Measurements from ENCODE around the gene RAD51B. TPM values are rescaled to one million over a fixed set of nuclear protein-coding genes. Genes with fewer than 3 reads are reported as not detected.
"Not testable (repeated sequence)": the region's sequence is repeated elsewhere in the genome, so short reads cannot be mapped to it uniquely, and the experiment has no call there.

Gene RAD51B
- polyA plus RNA-seq, 1 donor (not counting 4 experiments of a cell fraction or from before 2014, with no cell fraction given), result 13.3 TPM

DNA sequence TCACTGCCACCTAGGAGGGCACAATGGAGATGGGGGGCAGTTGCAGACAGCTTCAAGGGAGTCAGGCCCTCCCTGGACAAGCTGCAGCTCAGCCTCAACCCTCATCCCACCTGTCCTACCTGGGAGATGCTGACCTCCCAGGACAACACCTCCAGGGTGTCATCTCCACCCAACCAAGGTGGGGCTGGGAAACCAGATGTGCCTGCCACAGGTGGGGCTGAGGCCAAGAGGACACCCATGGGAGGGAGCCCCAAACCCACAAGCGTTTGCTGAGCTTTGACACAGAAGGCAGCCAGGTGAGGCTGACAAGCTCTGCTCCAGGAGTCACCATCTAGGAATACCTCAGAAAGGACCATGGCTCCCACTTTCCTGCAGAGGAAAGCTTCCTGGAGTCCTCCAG is 941.8 kb downstream of the RAD51B start:
- Histone ChIP-seq H3K27me3 (ENCODE audit: control insufficient read depth, extremely low read depth, insufficient read depth, low read length) (no peaks in the 10 kb centered on the region), H3K36me3 (ENCODE audit: control insufficient read depth in 2 of 2, extremely low read depth in 1 of 2, insufficient read depth in 2 of 2, low read length in 2 of 2) (no peaks in the 10 kb centered on the region), H2AFZ (ENCODE audit: control insufficient read depth, low read length) (no peak overlapping the region), H3K4me2 (ENCODE audit: control insufficient read depth, extremely low read depth, insufficient read depth, low read depth, low read length) (no peak overlapping the region), H3K9me1 (ENCODE audit: control insufficient read depth, extremely low read depth, insufficient read depth, low read length) (no peaks in the 10 kb centered on the region), H3K79me2 (ENCODE audit: control insufficient read depth, insufficient read depth, low read length) (no peaks in the 10 kb centered on the region), H3K9ac (ENCODE audit: control insufficient read depth, extremely low read depth, insufficient read depth, low read length) (no peak overlapping the region), H3K4me1 (ENCODE audit: control insufficient read depth, extremely low read depth, insufficient read depth, low read length) (no peaks in the 10 kb centered on the region), H3K27ac (ENCODE audit: control insufficient read depth, insufficient read depth, low read length) (no peak overlapping the region), H3K9me3 (ENCODE audit: control insufficient read depth, low read depth, low read length) (no peaks in the 10 kb centered on the region), H4K20me1 (ENCODE audit: control insufficient read depth, extremely low read depth, insufficient read depth, low read length) (no peaks in the 10 kb centered on the region), H3K4me3 (ENCODE audit: control insufficient read depth in 2 of 3, extremely low read depth in 1 of 3, insufficient read depth in 2 of 3, low read depth in 1 of 3, low read length in 3 of 3) (no peak overlapping the region)
- no peak for FAIRE-seq
- dilution Hi-C loops (cut with MboI; ENCODE audit: extremely low pct_ligation_motif_present, low sequenced_read_pairs), result no loop called here
- no peak for TF ChIP-seq EZH2 (IDR thresholded peaks at IDR 0.05; ENCODE audit: low read length)
- TF ChIP-seq, protein P1, sequence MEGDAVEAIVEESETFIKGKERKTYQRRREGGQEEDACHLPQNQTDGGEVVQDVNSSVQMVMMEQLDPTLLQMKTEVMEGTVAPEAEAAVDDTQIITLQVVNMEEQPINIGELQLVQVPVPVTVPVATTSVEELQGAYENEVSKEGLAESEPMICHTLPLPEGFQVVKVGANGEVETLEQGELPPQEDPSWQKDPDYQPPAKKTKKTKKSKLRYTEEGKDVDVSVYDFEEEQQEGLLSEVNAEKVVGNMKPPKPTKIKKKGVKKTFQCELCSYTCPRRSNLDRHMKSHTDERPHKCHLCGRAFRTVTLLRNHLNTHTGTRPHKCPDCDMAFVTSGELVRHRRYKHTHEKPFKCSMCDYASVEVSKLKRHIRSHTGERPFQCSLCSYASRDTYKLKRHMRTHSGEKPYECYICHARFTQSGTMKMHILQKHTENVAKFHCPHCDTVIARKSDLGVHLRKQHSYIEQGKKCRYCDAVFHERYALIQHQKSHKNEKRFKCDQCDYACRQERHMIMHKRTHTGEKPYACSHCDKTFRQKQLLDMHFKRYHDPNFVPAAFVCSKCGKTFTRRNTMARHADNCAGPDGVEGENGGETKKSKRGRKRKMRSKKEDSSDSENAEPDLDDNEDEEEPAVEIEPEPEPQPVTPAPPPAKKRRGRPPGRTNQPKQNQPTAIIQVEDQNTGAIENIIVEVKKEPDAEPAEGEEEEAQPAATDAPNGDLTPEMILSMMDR (optimal IDR thresholded peaks at IDR 0.05 in 1 of 3, IDR thresholded peaks at IDR 0.05 in 1 of 3, conservative IDR thresholded peaks at IDR 0.05 in 1 of 3; ENCODE audit: extremely low read depth in 1 of 3, insufficient read depth in 2 of 3, low read length in 3 of 3), result no peak
- no peak for DNase-seq (ENCODE audit: low read depth, low spot score)

DNA sequence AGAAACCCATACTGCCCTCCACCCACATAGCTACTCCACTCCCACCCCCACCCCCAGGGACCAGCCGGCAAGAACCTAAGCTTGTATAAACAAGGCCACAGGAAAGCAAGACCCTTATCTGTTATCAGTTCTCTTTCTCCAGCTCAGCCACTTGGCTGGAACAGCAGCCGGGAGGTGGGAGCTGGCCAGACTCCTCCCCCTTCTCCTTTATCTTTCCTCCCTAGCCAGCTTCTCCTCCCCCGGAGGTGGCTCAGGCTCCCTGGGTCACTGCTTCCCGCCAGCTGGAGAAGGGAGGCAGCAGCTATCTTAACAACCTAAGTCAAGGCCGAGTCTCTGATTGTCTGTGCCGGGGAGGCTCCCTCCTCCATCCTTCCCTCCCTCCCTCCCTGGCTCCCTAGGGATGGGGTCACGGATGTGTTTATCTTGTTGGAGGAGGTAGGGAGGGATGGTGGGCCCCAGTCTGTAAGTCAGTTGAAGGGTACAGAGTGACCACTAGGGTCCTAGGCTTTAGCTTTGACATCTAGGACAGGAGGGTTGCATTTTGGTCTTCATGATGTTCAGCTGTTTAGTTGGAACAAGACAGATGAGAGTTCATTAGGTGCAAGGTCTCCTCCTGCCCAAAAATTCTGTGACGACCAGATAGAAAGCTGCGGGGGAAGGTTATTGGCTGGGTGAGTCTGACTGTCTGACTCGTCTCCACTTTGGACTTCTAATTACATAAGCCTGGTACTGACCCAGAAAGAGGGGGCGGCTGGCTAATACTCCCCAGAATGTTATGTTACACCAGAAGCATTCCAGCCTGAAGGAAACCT is 943.6 kb downstream of the RAD51B start:
- DNase-seq (ENCODE audit: low read depth, low spot score) (no peak), FAIRE-seq (no peak)
- no peaks in the 10 kb centered on the region for H3K27me3 ChIP-seq (ENCODE audit: control insufficient read depth, extremely low read depth, insufficient read depth, low read length)
- H3K36me3 ChIP-seq (ENCODE audit: control insufficient read depth in 2 of 2, extremely low read depth in 1 of 2, insufficient read depth in 2 of 2, low read length in 2 of 2), result no peaks in the 10 kb centered on the region
- H3K27ac ChIP-seq (ENCODE audit: control insufficient read depth, insufficient read depth, low read length), result no peak overlapping the region
- H3K4me3 ChIP-seq (ENCODE audit: control insufficient read depth in 2 of 3, extremely low read depth in 1 of 3, insufficient read depth in 2 of 3, low read depth in 1 of 3, low read length in 3 of 3), result no peak overlapping the region
- dilution Hi-C loops (cut with MboI; ENCODE audit: extremely low pct_ligation_motif_present, low sequenced_read_pairs), result no loop called here
- no peaks in the 10 kb centered on the region for H3K79me2 ChIP-seq (ENCODE audit: control insufficient read depth, insufficient read depth, low read length)
- H3K9me1 ChIP-seq (ENCODE audit: control insufficient read depth, extremely low read depth, insufficient read depth, low read length), result no peaks in the 10 kb centered on the region
- no peaks in the 10 kb centered on the region for H4K20me1 ChIP-seq (ENCODE audit: control insufficient read depth, extremely low read depth, insufficient read depth, low read length)
- H2AFZ ChIP-seq (ENCODE audit: control insufficient read depth, low read length), result no peak overlapping the region
- H3K4me1 ChIP-seq (ENCODE audit: control insufficient read depth, extremely low read depth, insufficient read depth, low read length), result no peaks in the 10 kb centered on the region
- H3K9me3 ChIP-seq (ENCODE audit: control insufficient read depth, low read depth, low read length), result no peaks in the 10 kb centered on the region
- no peak overlapping the region for H3K9ac ChIP-seq (ENCODE audit: control insufficient read depth, extremely low read depth, insufficient read depth, low read length)
- H3K4me2 ChIP-seq (ENCODE audit: control insufficient read depth, extremely low read depth, insufficient read depth, low read depth, low read length), result no peak overlapping the region
- TF ChIP-seq, protein P1 (optimal IDR thresholded peaks at IDR 0.05 in 1 of 3, IDR thresholded peaks at IDR 0.05 in 1 of 3, conservative IDR thresholded peaks at IDR 0.05 in 1 of 3; ENCODE audit: extremely low read depth in 1 of 3, insufficient read depth in 2 of 3, low read length in 3 of 3), result no peak
- TF ChIP-seq EZH2 (IDR thresholded peaks at IDR 0.05; ENCODE audit: low read length), result no peak

DNA sequence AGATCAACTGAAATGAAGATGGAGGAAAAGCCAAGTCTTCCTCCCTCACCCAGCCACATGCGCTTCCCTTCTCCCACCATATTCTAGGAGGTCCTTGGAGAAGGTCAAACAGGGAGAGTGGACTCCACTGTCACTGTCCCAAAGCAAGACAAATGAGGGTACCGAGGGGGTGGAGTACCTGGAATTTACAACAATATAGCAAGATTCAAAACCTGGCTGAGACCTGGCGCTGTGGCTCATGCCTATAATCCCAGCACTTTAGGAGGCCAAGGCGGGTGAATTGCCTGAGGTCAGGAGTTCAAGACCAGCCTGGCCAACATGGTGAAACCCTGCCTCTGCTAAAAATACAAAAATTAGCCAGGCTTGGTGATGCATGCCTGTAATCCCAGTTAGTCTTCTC is 944.3 kb downstream of the RAD51B start:
- H4K20me1 ChIP-seq (ENCODE audit: control insufficient read depth, extremely low read depth, insufficient read depth, low read length); H3K27ac ChIP-seq (ENCODE audit: control insufficient read depth, insufficient read depth, low read length); dilution Hi-C loops (cut with MboI; ENCODE audit: extremely low pct_ligation_motif_present, low sequenced_read_pairs); H3K36me3 ChIP-seq (ENCODE audit: control insufficient read depth in 2 of 2, extremely low read depth in 1 of 2, insufficient read depth in 2 of 2, low read length in 2 of 2); H2AFZ ChIP-seq (ENCODE audit: control insufficient read depth, low read length); FAIRE-seq; H3K4me2 ChIP-seq (ENCODE audit: control insufficient read depth, extremely low read depth, insufficient read depth, low read depth, low read length); H3K79me2 ChIP-seq (ENCODE audit: control insufficient read depth, insufficient read depth, low read length); H3K9ac ChIP-seq (ENCODE audit: control insufficient read depth, extremely low read depth, insufficient read depth, low read length); H3K4me3 ChIP-seq (ENCODE audit: control insufficient read depth in 2 of 3, extremely low read depth in 1 of 3, insufficient read depth in 2 of 3, low read depth in 1 of 3, low read length in 3 of 3); H3K27me3 ChIP-seq (ENCODE audit: control insufficient read depth, extremely low read depth, insufficient read depth, low read length); H3K4me1 ChIP-seq (ENCODE audit: control insufficient read depth, extremely low read depth, insufficient read depth, low read length); H3K9me3 ChIP-seq (ENCODE audit: control insufficient read depth, low read depth, low read length); DNase-seq (ENCODE audit: low read depth, low spot score); H3K9me1 ChIP-seq (ENCODE audit: control insufficient read depth, extremely low read depth, insufficient read depth, low read length): not testable (repeated sequence)

Measured in keratinocyte (primary cell).